HL-60 (cell line): ENCODE measurements around the gene PCLO.

ENCODE experiments used
- GABPA ChIP-seq: IDR thresholded peaks from 2 replicates; pipeline ENCODE4 v1.6.1; 2012; ENCODE audit warnings: low read depth
- POLR2AphosphoS5 ChIP-seq: IDR thresholded peaks from 2 replicates; pipeline ENCODE4 v1.6.1; 2012; ENCODE audit warnings: low read depth
- SPI1 ChIP-seq: IDR thresholded peaks from 2 replicates; pipeline ENCODE4 v1.6.1; 2012; ENCODE audit warnings: low read depth, mild to moderate bottlenecking, borderline replicate concordance
- TF ChIP-seq, protein P1 (sequence below): IDR thresholded peaks from one replicate; pipeline ENCODE4 v1.5.1; 2011; ENCODE audit warnings: low read length, control low read depth, inconsistent platforms; ENCODE audit not compliant: insufficient read depth

DNA sequence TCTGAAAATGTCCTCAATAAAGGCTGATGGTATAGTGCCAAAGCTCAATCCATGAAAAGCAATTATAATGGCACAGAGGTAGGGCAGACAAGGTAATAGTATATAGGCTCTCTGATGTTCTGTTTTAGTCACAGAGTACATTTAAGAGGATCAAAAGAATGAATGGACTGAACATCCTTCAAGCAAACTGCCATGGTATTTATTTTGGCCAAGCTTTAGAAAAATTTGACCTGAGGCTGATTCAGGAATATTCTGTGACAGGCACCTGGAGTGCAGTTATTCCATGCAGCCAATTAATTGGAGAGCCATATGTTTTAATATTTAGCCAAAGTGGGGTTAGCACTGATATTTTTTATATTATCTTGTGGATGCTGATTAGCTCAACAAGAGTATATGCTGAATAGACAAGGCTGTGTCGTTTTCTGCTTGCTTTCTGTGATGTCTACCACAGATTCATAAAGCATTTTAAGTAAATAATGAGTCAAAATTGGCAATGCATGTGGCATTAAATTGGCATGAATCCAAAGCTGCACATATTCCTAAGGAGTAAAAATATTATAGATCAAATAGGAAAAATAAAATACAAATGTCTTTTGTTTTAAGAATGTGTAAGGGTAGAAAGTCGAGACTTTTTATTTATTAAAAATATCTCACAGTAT lies 177.4 kb downstream of the PCLO start:
- TF ChIP-seq, protein P1, sequence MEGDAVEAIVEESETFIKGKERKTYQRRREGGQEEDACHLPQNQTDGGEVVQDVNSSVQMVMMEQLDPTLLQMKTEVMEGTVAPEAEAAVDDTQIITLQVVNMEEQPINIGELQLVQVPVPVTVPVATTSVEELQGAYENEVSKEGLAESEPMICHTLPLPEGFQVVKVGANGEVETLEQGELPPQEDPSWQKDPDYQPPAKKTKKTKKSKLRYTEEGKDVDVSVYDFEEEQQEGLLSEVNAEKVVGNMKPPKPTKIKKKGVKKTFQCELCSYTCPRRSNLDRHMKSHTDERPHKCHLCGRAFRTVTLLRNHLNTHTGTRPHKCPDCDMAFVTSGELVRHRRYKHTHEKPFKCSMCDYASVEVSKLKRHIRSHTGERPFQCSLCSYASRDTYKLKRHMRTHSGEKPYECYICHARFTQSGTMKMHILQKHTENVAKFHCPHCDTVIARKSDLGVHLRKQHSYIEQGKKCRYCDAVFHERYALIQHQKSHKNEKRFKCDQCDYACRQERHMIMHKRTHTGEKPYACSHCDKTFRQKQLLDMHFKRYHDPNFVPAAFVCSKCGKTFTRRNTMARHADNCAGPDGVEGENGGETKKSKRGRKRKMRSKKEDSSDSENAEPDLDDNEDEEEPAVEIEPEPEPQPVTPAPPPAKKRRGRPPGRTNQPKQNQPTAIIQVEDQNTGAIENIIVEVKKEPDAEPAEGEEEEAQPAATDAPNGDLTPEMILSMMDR: no peak
- TF ChIP-seq GABPA: no peak
- TF ChIP-seq SPI1: no peak
- TF ChIP-seq POLR2AphosphoS5: no peak
